Fibroblast of the aortic adventitia (primary cell): ENCODE data around the gene PAPSS1. TPM values are rescaled to one million over a fixed set of nuclear protein-coding genes. Genes with fewer than 3 reads are reported as not detected.
A peak's percentile ranks its signal among the peaks of the same experiment; 100 is the strongest.

ENCODE experiments used
- DNase-seq: peaks from one replicate; pipeline ENCODE4 v3.0.0-alpha.2; 2010; ENCODE audit warnings: low read depth
- H3K4me3 ChIP-seq: 2 replicates; pipeline ENCODE4 v1.5.1; 2011; ENCODE audit warnings: low read depth, mild to moderate bottlenecking, control low read depth, low read length, moderate library complexity
- CTCF ChIP-seq: IDR thresholded peaks from 2 replicates; pipeline ENCODE4 v1.5.1; 2011; ENCODE audit warnings: mild to moderate bottlenecking, low read length, control low read depth, inconsistent platforms; ENCODE audit not compliant: insufficient read depth
- total RNA-seq: library from RNA; depleted of rRNA; stranded (reverse); fragments of >200 nt; gene quantifications from 2 replicates; pipeline ENCODE4 v1.2.3, GENCODE V29; 2012; ENCODE audit warnings: low replicate concordance

PAPSS1 gene
- total RNA-seq, 1 donor = 62.0 TPM

DNA sequence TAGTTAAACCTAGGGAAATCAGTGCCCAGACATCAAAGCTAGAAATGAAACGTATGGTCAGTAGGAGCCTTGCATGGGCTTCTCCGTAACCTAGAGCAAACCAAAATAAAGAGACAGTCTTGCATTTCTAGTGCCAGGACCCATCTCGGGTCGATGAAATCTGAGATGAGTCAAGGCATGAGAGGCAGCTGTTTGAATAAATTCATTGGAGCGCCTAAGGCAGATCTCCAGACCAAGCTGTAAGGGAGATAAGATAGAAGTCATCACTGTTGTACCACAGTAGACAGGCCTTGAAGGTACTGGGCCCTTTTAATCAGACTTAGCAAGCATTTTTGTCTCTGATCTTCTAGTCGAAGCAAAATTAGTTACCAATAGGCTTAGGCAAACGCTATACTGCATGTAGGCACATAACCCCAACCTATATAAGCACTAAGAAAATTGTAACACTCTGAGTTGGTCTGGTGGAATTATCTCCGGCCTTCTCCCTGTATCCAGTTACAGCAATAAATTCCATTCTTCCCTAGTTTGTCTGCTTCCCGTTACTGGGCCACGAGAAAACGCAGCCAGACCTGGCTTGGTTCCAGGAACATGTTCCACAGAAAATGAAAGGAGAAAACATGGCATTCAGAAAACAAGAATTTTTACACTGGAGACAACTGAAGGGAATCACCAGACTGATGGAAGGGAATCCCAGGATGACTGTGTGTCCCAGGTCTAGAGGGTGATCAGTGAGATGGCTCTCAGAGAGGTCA lies 21.1 kb upstream of the PAPSS1 start:
- peak; percentile 78 for DNase-seq
- no peak for TF ChIP-seq CTCF
- no peak overlapping the region for H3K4me3 ChIP-seq

DNA sequence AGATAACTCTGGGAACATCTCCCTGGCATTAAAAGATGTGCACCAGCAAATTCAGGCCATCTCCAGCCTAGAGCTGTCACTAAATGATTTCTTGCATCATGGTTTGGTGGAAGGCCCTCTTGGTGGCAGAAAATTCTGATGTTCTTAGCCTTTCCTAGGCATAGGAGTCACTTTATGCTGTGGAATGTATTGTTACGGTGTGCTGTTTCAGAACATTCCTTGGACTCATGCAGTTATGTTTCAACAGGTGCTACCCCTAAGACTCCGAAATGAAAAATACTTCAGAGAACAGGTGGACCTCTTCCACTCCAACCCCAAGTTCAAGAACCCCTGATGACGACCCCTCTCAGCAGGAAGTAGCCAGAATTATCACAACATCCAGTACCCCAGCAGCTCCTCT lies 20.3 kb upstream of the PAPSS1 start:
- no peak overlapping the region for H3K4me3 ChIP-seq
- no peak for DNase-seq
- no peak for TF ChIP-seq CTCF

DNA sequence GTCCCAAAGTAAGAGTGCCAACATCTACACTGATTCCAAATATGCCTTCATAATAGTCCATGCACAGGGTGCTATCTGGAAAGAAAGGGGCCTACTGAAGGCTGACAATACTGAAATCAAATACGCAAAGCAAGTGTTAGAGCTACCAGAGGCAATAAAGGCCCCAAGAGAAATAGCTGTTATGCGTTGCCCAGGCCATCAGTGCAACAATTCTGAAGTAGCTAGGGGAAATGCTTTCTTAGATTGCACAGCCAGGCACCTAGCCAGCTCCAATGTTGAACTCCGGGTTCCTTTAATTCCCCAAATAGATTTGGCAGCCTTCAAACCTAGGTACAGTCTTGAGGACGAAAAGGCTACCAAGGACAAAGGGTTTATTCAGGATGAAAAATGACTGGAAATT lies 17.4 kb upstream of the PAPSS1 start:
- no peak for TF ChIP-seq CTCF
- no peak for DNase-seq
- no peak overlapping the region for H3K4me3 ChIP-seq

DNA sequence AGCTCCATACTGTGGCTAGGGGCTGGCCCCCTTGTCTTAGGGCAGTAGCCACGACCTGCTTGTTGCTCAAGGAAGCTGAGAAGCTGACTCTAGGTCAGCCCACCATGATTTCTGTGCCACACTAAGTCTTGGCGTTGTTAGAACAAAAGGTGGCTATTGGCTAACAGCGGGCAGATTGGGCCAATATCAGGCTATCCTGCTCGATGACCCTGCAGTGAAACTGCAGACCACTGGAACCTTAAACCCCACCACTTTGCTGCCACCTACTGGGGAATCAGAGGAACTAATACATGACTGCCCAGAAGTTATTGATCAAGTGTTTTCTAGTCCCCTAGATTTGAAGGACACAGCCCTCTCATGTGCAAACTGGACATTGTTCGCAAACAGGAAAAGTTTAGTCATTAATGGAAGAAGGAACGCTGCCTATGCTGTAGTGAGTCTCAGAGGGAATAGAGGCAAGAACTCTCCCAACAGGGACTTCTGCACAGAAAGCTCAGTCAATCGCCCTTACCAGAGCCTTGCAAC lies 17.0 kb upstream of the PAPSS1 start:
- TF ChIP-seq CTCF = peak; percentile 79
- peak; percentile 76 for DNase-seq
- no peak overlapping the region for H3K4me3 ChIP-seq

- TF ChIP-seq CTCF = no peak
- no peak overlapping the region for H3K4me3 ChIP-seq
- DNase-seq = no peak
Observed at GRCh38 chr4:107736037-107736436, 16.0 kb upstream of the PAPSS1 start.

DNA sequence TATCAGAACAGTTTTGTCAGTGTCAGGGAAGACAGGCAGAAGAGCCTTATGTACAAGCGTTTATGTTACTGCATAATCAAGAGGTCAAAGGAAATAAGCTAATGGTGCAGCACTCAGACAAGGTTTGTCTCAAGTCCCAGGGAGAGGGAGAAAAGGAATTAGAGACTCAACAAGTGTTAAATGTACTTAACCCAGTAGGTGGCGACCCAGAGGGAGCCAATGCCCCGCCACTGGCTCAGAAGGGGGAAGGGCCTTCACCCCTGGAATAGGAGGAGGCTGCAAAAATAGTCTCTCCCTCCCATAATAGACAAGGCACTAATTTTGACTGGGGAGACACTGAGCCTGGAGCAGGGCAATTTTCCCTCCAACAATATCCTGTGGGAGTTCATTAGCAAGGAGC lies 14.1 kb upstream of the PAPSS1 start:
- peak; percentile 42 for TF ChIP-seq CTCF
- no peak for DNase-seq
- H3K4me3 ChIP-seq = no peak overlapping the region
